ENCODE measurements around the gene ADGRB3.

DNA sequence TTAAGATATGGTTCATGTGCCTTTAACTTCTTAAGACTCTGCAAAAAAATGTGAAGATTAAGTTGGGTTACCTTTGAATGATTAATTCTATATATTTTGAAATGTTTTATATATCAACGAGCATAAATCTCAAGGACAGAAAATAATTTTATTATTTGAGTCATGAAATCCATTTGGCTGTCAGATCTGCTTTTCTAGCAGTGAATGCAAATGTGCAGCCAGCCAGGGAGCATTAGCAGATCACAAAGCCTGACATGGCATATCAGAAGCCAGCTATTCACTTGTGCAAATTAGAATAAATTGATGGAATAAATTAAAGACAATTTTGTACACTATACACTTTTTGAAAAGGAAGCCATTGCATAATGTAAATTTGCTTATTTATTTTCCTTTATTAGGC is 424.3 kb downstream of the ADGRB3 start:
- TF ChIP-seq, protein P1, sequence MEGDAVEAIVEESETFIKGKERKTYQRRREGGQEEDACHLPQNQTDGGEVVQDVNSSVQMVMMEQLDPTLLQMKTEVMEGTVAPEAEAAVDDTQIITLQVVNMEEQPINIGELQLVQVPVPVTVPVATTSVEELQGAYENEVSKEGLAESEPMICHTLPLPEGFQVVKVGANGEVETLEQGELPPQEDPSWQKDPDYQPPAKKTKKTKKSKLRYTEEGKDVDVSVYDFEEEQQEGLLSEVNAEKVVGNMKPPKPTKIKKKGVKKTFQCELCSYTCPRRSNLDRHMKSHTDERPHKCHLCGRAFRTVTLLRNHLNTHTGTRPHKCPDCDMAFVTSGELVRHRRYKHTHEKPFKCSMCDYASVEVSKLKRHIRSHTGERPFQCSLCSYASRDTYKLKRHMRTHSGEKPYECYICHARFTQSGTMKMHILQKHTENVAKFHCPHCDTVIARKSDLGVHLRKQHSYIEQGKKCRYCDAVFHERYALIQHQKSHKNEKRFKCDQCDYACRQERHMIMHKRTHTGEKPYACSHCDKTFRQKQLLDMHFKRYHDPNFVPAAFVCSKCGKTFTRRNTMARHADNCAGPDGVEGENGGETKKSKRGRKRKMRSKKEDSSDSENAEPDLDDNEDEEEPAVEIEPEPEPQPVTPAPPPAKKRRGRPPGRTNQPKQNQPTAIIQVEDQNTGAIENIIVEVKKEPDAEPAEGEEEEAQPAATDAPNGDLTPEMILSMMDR (IDR thresholded peaks at IDR 0.05), result no peak
- TF ChIP-seq POLR2A (IDR thresholded peaks at IDR 0.05), result no peak
